Tibial nerve (tissue), 4 donors: ENCODE data around the gene FAM210A. TPM values are rescaled to one million over a fixed set of nuclear protein-coding genes. Genes with fewer than 3 reads are reported as not detected.

Experiments
- DNase-seq, 2 donors: peaks; one replicate each; pipeline ENCODE4 v3.0.0-alpha.2; 2019; ENCODE audit warnings: low spot score in 2 of 2
- H3K27ac ChIP-seq, 4 donors: fragments of 200-600 bp; sonication (generic) in 3 of 4; one replicate each; pipeline ENCODE4 v1.5.1; 2017 to 2019; ENCODE audit warnings: mild to moderate bottlenecking in 1 of 4
- H3K27me3 ChIP-seq, 2 donors: fragments of 200-600 bp; sonication (generic) in 1 of 2; one replicate each; pipeline versions ENCODE4 v1.5.1 to v1.6.0; 2017 to 2019
- H3K36me3 ChIP-seq, 3 donors: fragments of 200-600 bp; sonication (generic); one replicate each; pipeline ENCODE4 v1.5.1; 2018 to 2019
- H3K4me1 ChIP-seq, 4 donors: fragments of 200-600 bp; sonication (generic) in 3 of 4; one replicate each; pipeline ENCODE4 v1.5.1; 2017 to 2019
- H3K4me3 ChIP-seq, 4 donors: fragments of 200-600 bp; sonication (generic) in 3 of 4; one replicate each; pipeline ENCODE4 v1.5.1; 2017 to 2019; ENCODE audit warnings: mild to moderate bottlenecking in 1 of 4, moderate library complexity in 1 of 4
- H3K9me3 ChIP-seq, 4 donors: fragments of 200-600 bp; sonication (generic) in 3 of 4; one replicate each; pipeline ENCODE4 v1.5.1; 2017 to 2019
- EP300 ChIP-seq, 2 donors: sonication (generic); formaldehyde crosslinking; IDR thresholded peaks; one replicate each; pipeline ENCODE4 v1.6.1; 2017; ENCODE audit warnings: antibody characterized with exemption in 2 of 2, mild to moderate bottlenecking in 1 of 2
- POLR2A ChIP-seq, 2 donors: fragments of 450-650 bp; IDR thresholded peaks; one replicate each; pipeline ENCODE4 v1.6.1; 2017; ENCODE audit warnings: antibody characterized with exemption in 2 of 2, mild to moderate bottlenecking in 2 of 2, moderate library complexity in 2 of 2
- WGBS, 2 donors: methylation state at CpG; one replicate each; pipeline ENCODE4 v1.1.5; 2018; 5-methylcytosine and 5-hydroxymethylcytosine counted together
- total RNA-seq, 4 donors: library from RNA; depleted of rRNA; stranded (reverse); fragments of >200 nt; gene quantifications; one replicate each; pipeline ENCODE4 v1.1.0, GENCODE V29; 2016
- TF ChIP-seq, protein P1 (sequence below), 5 experiments: fragments of 200-600 bp in 3 of 5; fragments of 450-650 bp in 2 of 5; sonication (generic) in 3 of 5; IDR thresholded peaks; one replicate each; pipeline ENCODE4 v1.5.1; 2016 to 2019; ENCODE audit warnings: antibody characterized with exemption in 5 of 5, mild to moderate bottlenecking in 3 of 5, moderate library complexity in 2 of 5

The FAM210A gene
- total RNA-seq, 4 donors from 2014 or later: 5.2 to 8.7 (median 7.3) TPM

DNA sequence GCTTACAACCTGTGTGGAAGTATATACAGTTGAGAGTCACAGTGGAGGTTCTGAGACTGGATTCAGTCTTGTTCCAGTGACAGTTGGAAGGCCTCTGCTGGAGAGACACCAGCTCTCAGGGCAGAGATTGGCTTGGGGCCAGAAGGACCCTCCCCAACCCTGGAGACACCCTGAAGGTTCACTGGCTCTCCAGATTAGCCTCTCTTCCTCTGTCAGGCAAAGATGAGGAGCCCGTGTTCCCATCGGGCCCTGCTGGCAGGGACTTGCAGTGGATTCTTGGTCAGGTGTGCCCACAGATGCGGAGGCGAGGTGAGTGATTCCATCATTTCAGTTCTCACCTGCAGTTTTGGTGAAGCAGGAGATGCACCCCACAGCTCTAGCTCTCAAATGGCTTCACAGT, 78.6 kb downstream of the FAM210A start:
- Histone ChIP-seq H3K4me3 (no peak overlapping the region), H3K27ac (no peak overlapping the region), H3K4me1 (no peaks in the 10 kb centered on the region), H3K9me3 (no peaks in the 10 kb centered on the region), H3K36me3 (peaks cover 0 to 10% (median 0%) of the 10 kb centered on the region in 3 donors), H3K27me3 (no peaks in the 10 kb centered on the region)
- TF ChIP-seq EP300 (IDR thresholded peaks at IDR 0.05): no peak
- TF ChIP-seq, protein P1, sequence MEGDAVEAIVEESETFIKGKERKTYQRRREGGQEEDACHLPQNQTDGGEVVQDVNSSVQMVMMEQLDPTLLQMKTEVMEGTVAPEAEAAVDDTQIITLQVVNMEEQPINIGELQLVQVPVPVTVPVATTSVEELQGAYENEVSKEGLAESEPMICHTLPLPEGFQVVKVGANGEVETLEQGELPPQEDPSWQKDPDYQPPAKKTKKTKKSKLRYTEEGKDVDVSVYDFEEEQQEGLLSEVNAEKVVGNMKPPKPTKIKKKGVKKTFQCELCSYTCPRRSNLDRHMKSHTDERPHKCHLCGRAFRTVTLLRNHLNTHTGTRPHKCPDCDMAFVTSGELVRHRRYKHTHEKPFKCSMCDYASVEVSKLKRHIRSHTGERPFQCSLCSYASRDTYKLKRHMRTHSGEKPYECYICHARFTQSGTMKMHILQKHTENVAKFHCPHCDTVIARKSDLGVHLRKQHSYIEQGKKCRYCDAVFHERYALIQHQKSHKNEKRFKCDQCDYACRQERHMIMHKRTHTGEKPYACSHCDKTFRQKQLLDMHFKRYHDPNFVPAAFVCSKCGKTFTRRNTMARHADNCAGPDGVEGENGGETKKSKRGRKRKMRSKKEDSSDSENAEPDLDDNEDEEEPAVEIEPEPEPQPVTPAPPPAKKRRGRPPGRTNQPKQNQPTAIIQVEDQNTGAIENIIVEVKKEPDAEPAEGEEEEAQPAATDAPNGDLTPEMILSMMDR (IDR thresholded peaks at IDR 0.05): no peak
- no peak for TF ChIP-seq POLR2A (IDR thresholded peaks at IDR 0.05)
- DNase-seq: no peak
- 95 to 97% methylated on average over 4 of the region's 4 CpGs for WGBS, 2 donors

DNA sequence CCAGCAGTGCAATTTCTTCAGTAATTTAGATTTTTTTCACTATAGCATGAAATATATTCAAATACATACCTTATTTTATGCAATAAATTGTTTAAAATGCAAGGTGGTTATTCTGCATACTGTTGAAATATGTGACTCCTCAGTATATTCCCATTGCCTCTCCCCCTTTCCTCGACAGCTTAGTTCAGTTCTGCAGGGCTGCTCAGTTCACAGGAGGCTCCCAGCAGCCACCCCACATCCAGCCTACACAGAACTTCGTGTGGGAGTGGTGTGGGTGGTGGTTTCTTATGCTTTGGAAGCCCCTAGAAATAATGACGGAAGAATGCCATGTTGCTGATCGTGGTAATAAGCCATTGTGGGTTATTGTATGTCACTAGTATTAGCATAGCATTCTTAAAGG, 79.7 kb downstream of the FAM210A start:
- Histone ChIP-seq H3K9me3 (no peaks in the 10 kb centered on the region), H3K27ac (no peak overlapping the region), H3K27me3 (no peaks in the 10 kb centered on the region), H3K36me3 (peaks cover 0 to 10% (median 0%) of the 10 kb centered on the region in 3 donors), H3K4me1 (peaks cover 0 to 5% (median 2%) of the 10 kb centered on the region in 4 donors), H3K4me3 (no peak overlapping the region)
- no peak for DNase-seq
- TF ChIP-seq, protein P1 (IDR thresholded peaks at IDR 0.05): no peak
- TF ChIP-seq EP300 (IDR thresholded peaks at IDR 0.05) (no peak), POLR2A (IDR thresholded peaks at IDR 0.05) (no peak)
- WGBS, 2 donors: 52 to 64% methylated on average over 4 of the region's 4 CpGs

GRCh38 chr18:13645093-13645492, 81.3 kb downstream of the FAM210A start:
- WGBS, 2 donors: 96 to 97% methylated on average over 16 of the region's 16 CpGs
- Histone ChIP-seq H3K27ac (no peak overlapping the region), H3K4me3 (no peak overlapping the region), H3K36me3 (peaks cover 0 to 10% (median 0%) of the 10 kb centered on the region in 3 donors), H3K27me3 (no peaks in the 10 kb centered on the region), H3K9me3 (no peaks in the 10 kb centered on the region), H3K4me1 (peaks cover 0 to 12% (median 5%) of the 10 kb centered on the region in 4 donors)
- TF ChIP-seq EP300 (IDR thresholded peaks at IDR 0.05) (no peak), POLR2A (IDR thresholded peaks at IDR 0.05) (no peak)
- DNase-seq: no peak

- DNase-seq: no peak
These were observed 83.1 kb downstream of the FAM210A start for GRCh38 chr18:13643261-13643751.

GRCh38 chr18:13642440-13642827, 83.9 kb downstream of the FAM210A start:
- Histone ChIP-seq H3K36me3 (peaks cover 0 to 10% (median 0%) of the 10 kb centered on the region in 3 donors), H3K9me3 (no peaks in the 10 kb centered on the region), H3K27me3 (no peaks in the 10 kb centered on the region), H3K27ac (peak overlapping the region in 1 of 4 donors; percentile 72), H3K4me1 (peaks cover 0 to 12% (median 5%) of the 10 kb centered on the region in 4 donors), H3K4me3 (no peak overlapping the region)
- DNase-seq: no peak
- TF ChIP-seq, protein P1 (IDR thresholded peaks at IDR 0.05): no peak
- TF ChIP-seq POLR2A (IDR thresholded peaks at IDR 0.05) (no peak), EP300 (IDR thresholded peaks at IDR 0.05) (no peak)
- 88 to 93% methylated on average over 15 of the region's 15 CpGs for WGBS, 2 donors

More at GRCh38 chr18:13643261-13643751, 83.1 kb downstream of the FAM210A start:
- no peak overlapping the region for H3K27ac ChIP-seq
- no peak for TF ChIP-seq POLR2A (IDR thresholded peaks at IDR 0.05)
- TF ChIP-seq, protein P1 (IDR thresholded peaks at IDR 0.05): no peak
- no peak for TF ChIP-seq EP300 (IDR thresholded peaks at IDR 0.05)
- peaks cover 0 to 12% (median 5%) of the 10 kb centered on the region in 4 donors for H3K4me1 ChIP-seq
- WGBS, 2 donors: 78 to 86% methylated on average over 11 to 16 of the region's 16 CpGs
- H3K4me3 ChIP-seq: no peak overlapping the region
- H3K27me3 ChIP-seq: no peaks in the 10 kb centered on the region
- peaks cover 0 to 10% (median 0%) of the 10 kb centered on the region in 3 donors for H3K36me3 ChIP-seq
- no peaks in the 10 kb centered on the region for H3K9me3 ChIP-seq
